Dermis microvascular lymphatic vessel endothelial cell (primary cell): Measurements from ENCODE around the gene NUAK2. TPM values are rescaled to one million over a fixed set of nuclear protein-coding genes. Genes with fewer than 3 reads are reported as not detected.
"Not testable (repeated sequence)": the region's sequence is repeated elsewhere in the genome, so short reads cannot be mapped to it uniquely, and the experiment has no call there.

Experiments used
- DNase-seq, 2 donors: peaks; one replicate each; pipeline versions ENCODE4 v3.0.0 to v3.0.0-alpha.2; 2010; ENCODE audit warnings: low read depth in 2 of 2
- total RNA-seq: library from RNA; depleted of rRNA; stranded (reverse); fragments of >200 nt; gene quantifications from 2 replicates; pipeline ENCODE4 v1.2.1, GENCODE V29; 2014

NUAK2 gene
- total RNA-seq, result 3.1 and 3.5 TPM in 2 replicates

GRCh38 chr1:205321162-205321958, at the start of gene NUAK2:
NUAK2 (minus strand) TSS chr1:205321745; CDS start chr1:205321628, 117 bp downstream.
- peak; percentile 79 to 93 for DNase-seq

GRCh38 chr1:205370780-205371179, 49.2 kb upstream of the NUAK2 start:
- DNase-seq, result no peak

GRCh38 chr1:205369701-205370123, 48.2 kb upstream of the NUAK2 start:
- no peak for DNase-seq

- DNase-seq, result no peak
Observed at GRCh38 chr1:205368478-205368877, 46.9 kb upstream of the NUAK2 start.

GRCh38 chr1:205365945-205366463, 44.5 kb upstream of the NUAK2 start:
- no peak for DNase-seq

- not testable (repeated sequence) for DNase-seq
Observed at GRCh38 chr1:205365086-205365485, 43.5 kb upstream of the NUAK2 start.

- no peak for DNase-seq
Observed at GRCh38 chr1:205360891-205361290, 39.3 kb upstream of the NUAK2 start.

- DNase-seq, result no peak
Observed at GRCh38 chr1:205359771-205360565, 38.4 kb upstream of the NUAK2 start.

GRCh38 chr1:205358579-205358978, 37.0 kb upstream of the NUAK2 start:
- DNase-seq, result no peak

GRCh38 chr1:205357567-205357966, 36.0 kb upstream of the NUAK2 start:
- DNase-seq, result no peak

- no peak for DNase-seq
Observed at GRCh38 chr1:205356440-205357139, 35.0 kb upstream of the NUAK2 start, which contains the start of gene KLHDC8A. KLHDC8A (minus strand) TSS chr1:205356922; CDS start chr1:205343604, 13,318 bp downstream.

GRCh38 chr1:205355075-205355453, 33.5 kb upstream of the NUAK2 start:
- DNase-seq, result no peak

GRCh38 chr1:205354259-205355074, 32.9 kb upstream of the NUAK2 start:
- peak; percentile 25 to 63 for DNase-seq

- DNase-seq, result no peak
Observed at GRCh38 chr1:205353612-205354011, 32.1 kb upstream of the NUAK2 start.

- DNase-seq, result no peak
Observed at GRCh38 chr1:205353191-205353590, 31.6 kb upstream of the NUAK2 start.

- no peak for DNase-seq
Observed at GRCh38 chr1:205351984-205352713, 30.6 kb upstream of the NUAK2 start.

GRCh38 chr1:205350691-205351141, 29.2 kb upstream of the NUAK2 start:
- DNase-seq, result no peak

GRCh38 chr1:205350124-205350523, 28.6 kb upstream of the NUAK2 start:
- no peak for DNase-seq

- DNase-seq, result no peak
Observed at GRCh38 chr1:205348554-205349487, 27.3 kb upstream of the NUAK2 start.
